IPS-18c (cell line): Measurements from ENCODE around the gene ANKRD13B.
A peak's percentile ranks its signal among the peaks of the same experiment; 100 is the strongest.

Experiments used
- H3K4me3 ChIP-seq: 2 replicates; pipeline ENCODE4 v1.7.0; 2013; ENCODE audit warnings: low read depth, mild to moderate bottlenecking, low read length, moderate library complexity; ENCODE audit not compliant: insufficient read depth
- H3K9me3 ChIP-seq: one replicate; pipeline ENCODE4 v1.6.1; 2013; ENCODE audit warnings: mild to moderate bottlenecking, low read length, moderate library complexity; ENCODE audit not compliant: control insufficient read depth, insufficient read depth

Gene ANKRD13B

DNA sequence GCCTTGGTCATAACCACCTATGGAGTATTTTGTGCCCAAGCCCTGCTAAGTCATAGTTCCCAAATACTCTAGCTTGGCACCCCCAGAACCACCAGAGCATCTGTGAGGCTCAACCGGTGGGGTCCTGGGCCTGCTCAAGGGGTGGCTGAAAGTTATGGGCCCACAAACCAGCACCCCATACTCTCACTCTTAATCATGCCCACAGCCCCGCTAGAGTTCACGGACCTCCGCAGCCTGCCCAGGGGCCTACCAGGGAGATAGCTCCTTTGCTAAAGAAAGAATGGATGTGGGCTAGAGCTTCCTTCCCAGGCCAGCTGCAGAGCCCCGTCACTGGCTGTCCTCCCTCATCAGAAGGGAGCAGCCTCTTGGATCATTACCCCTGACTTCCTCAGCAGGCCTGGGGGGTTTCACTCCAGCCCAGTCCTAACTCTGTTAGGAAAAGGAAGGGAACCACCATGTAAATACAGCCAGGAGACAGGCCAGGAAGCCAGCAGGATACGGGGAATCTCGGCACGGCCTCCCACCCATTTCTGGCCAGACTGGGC is 4.8 kb upstream of the ANKRD13B start:
- Histone ChIP-seq H3K4me3 (peak overlapping the region; percentile 78), H3K9me3 (no peaks in the 10 kb centered on the region)

DNA sequence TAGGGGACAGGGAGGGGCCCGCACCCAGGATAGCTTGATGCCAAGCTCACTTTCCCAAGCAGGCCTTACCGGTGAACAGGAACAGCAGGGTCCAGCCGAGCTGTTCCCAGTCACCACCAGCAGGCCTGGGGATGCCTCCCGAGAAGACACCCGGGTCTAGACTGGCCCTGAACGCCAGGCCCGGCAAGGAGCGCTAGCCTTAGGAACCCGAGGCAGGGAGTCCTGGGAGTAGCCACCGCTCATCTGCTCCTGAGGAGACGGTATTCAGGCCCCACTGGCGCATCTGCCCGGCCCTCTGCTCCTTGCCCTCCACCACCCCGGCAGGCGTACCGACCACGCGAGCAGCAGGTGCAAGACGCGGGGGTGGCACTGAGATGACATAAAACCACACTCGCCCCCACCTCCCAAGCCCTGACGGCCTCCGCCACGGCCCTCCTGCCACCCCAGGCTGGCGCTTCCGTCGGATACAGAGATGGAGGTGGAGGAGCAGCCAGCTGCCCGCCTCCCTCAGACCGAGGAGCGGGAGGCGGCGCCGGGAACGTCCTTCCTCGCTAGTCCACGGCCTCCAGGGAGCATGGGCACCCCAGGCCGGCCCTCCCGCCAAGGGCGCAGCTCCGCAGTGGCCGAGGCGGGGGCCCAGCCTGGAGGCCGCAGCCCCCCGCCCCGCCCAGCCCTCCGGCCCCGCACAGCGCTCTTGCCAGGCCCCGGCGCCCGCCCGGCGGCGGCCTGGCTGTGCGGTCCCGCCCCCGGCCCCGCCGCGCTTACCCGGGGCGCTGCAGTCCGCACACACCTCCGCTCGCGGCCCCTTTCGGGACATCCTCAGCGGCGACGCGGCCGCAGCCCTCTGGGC is 4.1 kb upstream of the ANKRD13B start:
- no peaks in the 10 kb centered on the region for H3K9me3 ChIP-seq
- H3K4me3 ChIP-seq, result peak overlapping the region; percentile 78

DNA sequence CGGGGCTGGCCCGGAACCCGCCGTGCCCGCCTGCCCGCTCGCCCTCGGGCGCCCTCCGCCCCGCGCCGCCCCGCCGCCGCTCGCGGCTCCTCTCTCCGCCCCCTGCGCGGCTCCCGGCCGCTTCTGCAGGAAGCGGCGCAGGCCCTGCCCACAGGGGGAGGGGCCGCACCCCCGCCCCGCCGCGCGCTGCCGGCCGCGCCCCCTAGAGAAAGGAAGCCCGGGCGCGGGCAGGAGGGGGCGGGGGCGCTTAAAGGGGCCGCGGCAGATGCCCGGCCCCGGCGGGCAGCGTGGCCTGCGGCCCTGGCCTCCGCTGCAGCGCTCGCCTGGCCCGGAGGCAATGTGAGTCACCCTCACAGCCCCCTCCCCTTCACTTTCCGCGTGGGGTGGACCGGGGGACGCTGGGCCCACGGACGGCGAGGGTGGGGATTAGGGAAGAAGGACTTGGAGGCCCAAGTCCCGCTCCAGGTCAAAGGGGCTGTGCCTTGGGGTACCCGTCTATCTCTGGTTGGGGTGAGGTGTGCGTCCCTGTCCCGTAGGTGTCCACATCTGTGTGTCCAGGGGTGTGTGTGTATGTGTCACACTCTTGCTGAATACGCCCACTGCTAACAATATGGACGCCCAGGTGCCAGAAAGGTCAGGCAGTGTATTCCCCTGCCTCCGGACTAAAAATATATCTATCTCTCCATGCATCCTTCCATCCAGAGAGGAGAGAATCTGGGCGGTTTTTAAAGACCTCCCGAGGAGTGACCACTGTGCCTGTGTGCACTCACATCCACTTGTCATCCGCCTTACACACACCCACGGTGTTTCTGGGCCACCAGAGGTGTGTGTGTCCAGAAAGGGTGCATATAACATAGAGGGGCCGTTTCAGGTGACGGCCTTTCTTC is 3.2 kb upstream of the ANKRD13B start, which contains the start of gene GIT1:
TSS of gene GIT1 (minus strand) at position 125 of the 887 bp plus-strand sequence. CDS start 270 bp downstream, outside the sequence.
- Histone ChIP-seq H3K4me3 (peak within 1 kb of the TSS; percentile 78), H3K9me3 (no peaks in the 10 kb centered on the region)

DNA sequence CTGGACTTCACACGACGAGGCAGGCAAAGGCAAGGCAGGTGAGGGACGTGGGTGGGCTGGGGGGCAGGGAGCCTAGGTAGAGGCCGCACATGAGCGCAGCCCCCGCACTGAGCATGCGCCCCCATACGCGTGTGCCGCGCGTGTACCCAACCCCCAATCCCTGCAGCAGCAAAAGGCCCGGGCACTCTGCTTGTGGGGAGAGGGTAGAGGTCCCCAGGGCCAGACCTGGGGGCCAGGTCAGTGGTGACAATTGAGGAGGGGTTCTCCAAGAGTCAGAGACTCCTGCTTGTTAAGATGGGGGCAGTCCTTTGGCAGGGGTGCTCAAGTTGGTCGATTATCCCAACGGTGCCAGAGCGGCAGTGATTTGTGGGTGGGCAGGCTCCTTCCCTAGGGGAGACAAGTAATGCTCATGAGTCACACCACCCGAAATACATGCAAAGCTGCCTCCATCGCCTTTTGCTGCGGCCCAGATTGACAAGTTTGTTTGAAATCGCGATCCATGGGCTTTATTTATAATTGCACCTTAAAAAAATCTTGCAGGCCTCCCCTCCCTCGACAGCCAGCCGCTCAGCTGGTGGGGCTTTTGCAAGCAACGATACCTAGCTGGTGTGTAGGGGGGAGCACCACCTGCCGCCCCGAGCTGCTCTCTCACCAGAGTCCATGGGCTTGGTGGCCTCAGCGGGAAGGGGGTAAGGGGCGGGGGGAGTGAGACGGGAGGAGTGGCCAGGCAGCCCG is 2.4 kb upstream of the ANKRD13B start:
- Histone ChIP-seq H3K4me3 (peak overlapping the region; percentile 53), H3K9me3 (no peaks in the 10 kb centered on the region)

DNA sequence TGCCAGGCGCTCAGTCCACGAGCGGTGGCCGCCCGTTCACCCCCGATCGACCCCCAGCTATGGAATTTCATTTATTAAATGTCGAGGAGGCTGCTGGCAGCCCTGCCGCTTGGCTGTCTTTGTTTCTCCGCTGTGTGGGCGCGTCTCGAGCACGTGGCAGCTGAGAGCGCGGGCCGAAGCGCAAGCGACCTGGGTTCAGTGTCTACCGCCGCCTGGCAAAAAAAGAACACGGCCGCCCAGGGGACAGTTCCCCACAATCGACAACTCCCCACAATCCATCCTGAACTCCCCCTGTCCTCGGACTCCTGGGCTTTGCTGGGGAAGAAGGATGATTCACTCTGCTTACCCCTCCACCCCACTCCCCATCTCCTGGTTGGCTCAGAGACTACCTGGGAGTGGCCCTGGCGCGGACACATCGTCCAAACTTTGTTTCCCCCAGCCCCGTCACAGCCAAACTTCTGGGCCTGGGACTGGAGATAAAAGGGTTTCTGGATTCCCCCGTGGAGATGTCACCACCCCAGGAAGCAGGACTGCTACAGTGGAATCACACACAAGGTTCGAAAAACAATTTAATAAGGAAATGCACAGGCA is 1.7 kb upstream of the ANKRD13B start:
- Histone ChIP-seq H3K9me3 (no peaks in the 10 kb centered on the region), H3K4me3 (peak overlapping the region; percentile 53)

DNA sequence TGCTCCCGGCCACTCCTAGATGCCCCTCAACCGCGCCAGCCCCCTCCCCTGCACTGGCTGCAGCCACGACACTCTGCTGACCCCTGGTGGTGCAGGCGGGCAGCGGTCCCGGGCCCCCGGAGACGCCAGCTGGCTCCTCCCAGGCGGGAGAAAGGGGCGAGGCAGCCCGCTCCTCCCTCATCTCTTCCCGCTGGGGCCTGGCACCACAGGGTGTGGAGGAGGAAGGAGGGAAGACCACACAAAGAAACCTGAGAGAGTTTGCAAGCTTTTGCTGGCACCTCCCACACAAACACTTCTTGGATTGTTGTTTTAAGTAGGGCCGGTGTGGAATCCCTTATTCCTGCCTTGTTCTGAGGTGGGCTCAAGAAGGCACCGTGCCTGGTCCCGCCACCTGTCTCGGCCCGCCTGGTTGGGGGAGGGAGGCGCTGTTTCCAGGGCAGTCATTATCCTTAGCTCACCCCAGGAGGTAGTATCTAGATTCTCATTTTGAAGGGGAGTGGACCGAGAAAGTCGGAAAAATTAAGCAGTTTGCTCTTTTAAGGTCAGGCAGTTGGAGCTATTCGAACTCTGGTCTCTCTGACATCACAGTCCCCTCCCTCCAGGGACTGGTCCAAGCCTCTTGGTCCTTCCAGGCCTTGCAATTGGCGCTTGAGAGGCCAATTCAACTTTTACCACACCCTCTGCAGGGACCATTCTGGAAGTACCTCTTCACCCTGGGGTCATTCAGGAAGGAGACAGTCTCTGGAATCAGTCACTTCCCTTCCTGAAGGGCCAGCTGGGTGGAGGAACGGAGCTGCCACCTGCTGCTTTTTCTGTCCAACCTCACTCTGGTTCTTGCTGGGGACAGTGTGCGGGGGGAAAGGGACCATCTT is 959 bp upstream of the ANKRD13B start:
- H3K4me3 ChIP-seq, result peak overlapping the region; percentile 53
- H3K9me3 ChIP-seq, result no peaks in the 10 kb centered on the region

DNA sequence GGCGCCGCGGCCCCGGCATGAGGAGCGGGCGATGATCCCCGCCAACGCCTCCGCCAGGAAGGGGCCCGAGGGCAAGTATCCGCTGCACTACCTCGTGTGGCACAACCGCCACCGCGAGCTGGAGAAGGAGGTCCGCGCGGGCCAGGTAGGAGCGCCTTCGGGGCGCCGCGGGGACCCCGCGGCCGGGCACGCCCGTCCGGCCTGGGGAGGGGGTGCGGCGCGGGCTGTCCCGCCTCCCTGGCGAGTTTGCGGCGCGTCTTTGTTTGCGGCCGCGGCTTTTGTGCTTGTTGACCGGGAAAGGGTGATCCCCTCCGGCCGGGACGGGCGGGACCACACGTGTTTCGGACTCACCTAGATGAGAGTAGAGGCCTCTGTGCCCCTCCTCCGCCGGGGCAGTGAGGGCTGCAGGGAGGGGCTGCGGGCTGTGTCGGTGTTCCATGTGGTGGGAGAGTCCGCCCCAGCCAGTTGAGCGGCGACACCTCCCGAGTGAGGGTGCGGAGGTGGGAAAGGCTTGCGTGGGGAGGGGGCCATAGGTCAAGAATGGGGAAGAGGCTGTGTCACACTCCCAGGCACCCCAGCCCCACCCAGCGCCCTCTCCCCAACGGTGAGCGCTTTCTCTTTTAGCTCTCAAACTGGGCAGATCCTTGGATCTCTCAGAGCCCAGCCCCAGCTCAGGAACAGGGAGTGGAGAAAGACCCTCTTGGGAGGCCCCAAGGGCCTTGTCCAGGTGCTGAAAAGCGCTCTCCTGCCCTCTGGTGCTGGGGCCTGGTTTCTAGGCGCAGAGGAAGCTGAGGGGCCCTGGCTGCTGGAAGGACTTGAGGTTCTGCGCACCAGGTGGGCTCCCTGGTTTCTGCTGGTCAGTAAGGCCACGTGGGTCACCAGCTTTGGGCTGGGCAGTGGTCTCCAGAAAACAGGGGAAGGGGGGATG is 923 bp downstream of the ANKRD13B start:
- H3K4me3 ChIP-seq, result peak overlapping the region; percentile 78

DNA sequence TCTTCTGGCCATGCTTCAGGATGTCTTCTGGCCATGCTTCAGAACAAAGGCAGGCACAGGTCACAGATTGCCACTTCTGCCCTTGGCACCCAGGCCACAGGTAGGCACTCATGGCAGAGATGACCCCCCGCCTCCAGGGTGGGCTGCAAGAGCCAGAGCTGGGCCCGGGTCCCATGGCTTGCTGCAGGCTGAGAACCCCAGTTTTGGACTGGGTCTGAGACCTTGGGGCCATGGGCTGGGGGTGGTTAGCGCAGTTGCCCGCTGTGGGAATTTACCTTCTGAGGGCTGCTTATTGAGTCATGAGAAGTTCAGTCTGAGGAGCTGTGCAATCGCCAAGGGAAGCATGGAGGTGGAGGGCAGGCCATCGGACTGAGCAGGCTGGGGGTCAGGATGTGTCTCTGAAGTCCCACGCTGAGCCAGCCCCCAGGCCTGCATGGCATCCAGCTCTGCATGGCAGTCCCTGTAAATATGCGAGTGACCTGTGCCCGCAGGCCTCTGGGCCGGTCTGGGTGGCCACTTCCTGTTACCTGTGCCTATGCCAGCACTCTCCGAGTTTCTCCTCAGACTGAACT is 1.7 kb downstream of the ANKRD13B start:
- no peaks in the 10 kb centered on the region for H3K9me3 ChIP-seq
- H3K4me3 ChIP-seq, result peak overlapping the region; percentile 78; the same call in 1 of the 2 replicates

More for the DNA sequence above, 923 bp downstream of the ANKRD13B start:
- H3K9me3 ChIP-seq, result no peaks in the 10 kb centered on the region

DNA sequence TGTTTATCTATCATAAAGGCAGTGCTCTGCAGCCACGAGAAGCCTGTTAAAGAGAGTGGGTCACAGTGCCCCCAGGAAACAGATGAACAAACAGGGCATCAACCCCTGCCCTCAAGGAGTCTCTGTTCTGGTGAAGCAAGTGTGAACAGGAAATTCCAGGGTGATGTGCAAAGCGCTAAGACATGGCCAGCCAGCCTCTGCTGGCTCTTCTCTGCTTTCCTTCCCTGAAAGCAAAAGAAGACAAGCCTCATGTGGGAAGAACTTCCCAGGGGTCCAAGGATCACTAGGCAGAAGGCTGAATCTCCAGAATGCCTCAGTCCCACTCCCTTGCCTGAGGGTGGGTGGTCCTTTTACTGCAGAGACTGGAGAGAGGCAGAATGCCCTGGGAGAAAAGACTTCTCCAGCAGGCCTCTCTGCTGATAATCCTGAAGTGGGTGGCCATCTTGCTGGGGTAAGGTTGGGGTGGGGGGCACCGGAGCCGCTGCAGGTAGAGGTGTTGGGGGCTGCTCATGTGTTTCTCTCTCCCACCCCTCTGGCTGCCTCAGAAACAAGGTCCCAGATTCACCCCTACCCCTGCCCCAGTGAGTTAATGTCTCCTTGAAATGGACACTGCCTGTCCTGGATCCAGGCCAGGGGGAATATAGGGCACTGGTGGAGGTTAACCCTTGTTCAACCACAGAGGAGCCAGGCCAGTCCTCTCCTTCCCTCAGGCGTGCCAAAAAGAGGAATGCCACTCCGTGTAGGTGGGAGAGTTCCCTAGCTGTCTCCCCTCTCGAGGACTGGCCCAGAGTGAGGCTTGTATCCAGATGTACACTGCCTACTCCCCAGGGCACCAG is 2.4 kb downstream of the ANKRD13B start:
- H3K9me3 ChIP-seq, result no peaks in the 10 kb centered on the region
- no peak overlapping the region for H3K4me3 ChIP-seq

DNA sequence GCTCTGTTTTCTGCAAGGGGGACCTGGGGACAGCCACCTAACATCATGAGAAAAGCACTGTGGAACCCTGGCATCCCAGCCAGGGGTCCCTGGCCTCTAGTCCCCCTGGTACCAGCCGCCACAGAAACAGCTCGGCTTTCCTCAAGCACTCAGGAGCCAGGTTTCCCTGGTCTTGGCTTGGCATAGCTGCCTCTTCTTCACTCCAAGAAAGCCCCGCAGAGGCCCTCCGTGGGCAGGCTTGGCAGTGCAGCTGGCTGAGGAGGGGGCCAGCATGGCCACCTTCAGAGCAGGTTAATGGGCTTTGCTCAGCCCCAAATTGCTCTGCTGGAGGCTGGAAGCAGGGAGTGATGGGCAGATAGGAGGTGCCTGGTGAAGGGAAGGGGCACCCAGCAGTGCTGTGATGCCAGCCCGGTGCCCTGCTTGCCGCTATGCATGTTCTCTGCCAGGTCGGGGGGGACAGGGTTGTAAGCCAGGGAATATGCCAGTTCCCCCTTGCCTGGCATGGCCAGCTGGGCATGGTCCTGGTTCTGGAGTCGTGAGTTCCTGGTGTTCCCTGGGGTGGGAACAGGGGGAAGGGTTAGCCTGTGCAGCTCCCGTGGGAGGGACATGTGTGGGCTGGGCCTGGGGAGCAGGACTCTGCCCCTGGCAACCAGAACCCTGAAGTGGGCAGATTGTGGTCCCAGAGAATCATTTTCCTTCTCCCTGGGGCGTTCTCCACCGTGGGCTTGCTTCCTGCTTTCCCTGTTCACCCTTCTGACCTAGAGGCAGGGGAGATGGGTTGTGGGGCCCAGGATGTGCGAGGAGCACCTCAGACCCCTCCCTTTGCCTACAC is 3.2 kb downstream of the ANKRD13B start:
- Histone ChIP-seq H3K4me3 (no peak overlapping the region), H3K9me3 (no peaks in the 10 kb centered on the region)

DNA sequence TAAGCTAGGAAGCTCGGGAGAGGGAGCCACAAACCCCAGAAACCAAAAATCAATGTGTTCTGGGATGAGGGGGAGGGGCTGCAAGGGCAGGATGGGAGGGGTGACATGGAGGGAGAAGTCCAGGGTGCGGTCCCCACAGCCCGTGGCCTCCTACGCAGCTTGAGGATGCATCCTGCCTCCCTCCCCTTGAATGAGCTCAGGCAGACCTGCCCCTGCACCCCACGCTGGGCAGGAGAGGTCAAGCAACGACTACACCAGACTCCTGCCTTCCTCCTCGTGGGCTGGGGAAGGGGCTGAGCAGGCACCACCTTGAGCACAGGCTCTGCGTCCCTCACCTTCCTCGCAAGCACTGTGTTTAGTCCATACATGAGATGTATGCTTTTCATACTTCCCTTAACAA is 3.9 kb downstream of the ANKRD13B start:
- H3K9me3 ChIP-seq, result no peaks in the 10 kb centered on the region
- H3K4me3 ChIP-seq, result no peak overlapping the region

DNA sequence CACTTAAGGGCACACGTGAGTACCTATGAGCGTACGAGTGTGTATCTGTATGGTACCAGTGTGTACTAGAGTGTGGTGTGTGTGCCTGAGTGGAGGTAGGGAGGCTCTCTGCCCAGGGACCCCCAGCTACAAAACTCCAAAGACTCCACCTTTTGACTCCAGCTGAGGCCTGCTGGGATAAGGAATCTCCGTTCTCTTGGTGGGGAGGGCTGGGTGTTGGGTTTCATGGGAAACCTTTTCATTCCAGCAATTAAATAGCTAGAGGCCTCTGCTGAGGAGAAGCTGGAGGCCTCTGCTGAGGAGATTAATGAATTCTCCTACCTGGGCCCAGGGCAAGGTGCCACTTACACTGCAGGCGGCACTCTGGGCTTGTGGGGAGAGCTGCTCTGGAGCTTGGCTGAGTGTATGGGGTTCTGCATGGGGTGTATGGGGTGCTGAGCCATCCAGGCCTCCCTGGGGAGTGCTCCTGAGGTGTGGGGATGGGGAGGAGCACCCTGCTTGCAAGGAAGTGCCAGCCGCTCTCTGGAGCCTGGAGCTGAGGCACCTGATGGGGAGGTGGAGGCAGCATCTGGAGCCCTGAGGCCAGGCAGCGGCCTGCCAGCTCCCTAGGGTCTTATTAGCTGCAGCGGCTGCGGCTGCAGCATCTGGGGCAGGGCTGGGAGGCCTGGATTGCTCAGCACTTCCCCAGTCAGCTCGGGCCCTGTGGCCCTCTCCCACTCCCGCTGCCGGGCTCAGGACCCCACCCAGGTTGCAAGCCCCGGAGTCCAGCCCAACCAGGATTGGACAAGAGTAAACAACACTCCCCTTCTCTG is 4.6 kb downstream of the ANKRD13B start:
- Histone ChIP-seq H3K4me3 (no peak overlapping the region), H3K9me3 (no peaks in the 10 kb centered on the region)
